Neuronal stem cell (in vitro differentiated cells): ENCODE measurements around the gene PDE4B.

Source experiments
- DNase-seq: peaks from one replicate; pipeline ENCODE4 v3.0.0-alpha.2; 2013; ENCODE audit warnings: low spot score
- H2AFZ ChIP-seq: one replicate; pipeline ENCODE4 v1.6.1; 2013; ENCODE audit warnings: mild to moderate bottlenecking, low read length, inconsistent platforms
- H2AK5ac ChIP-seq: 2 replicates; pipeline ENCODE4 v1.6.1; 2013; ENCODE audit warnings: low read depth, mild to moderate bottlenecking, inconsistent platforms, low read length, moderate library complexity, mixed read lengths
- H2BK120ac ChIP-seq: 2 replicates; pipeline ENCODE4 v1.6.1; 2013; ENCODE audit warnings: low read depth, mild to moderate bottlenecking, inconsistent platforms, low read length, moderate library complexity, mixed read lengths
- H2BK12ac ChIP-seq: one replicate; pipeline ENCODE4 v1.6.1; 2013; ENCODE audit warnings: low read length, inconsistent platforms
- H2BK15ac ChIP-seq: 2 replicates; pipeline ENCODE4 v1.6.1; 2013; ENCODE audit warnings: mild to moderate bottlenecking, low read length, inconsistent platforms, mixed read lengths
- H2BK5ac ChIP-seq: one replicate; pipeline ENCODE4 v1.6.1; 2013; ENCODE audit warnings: inconsistent platforms, mild to moderate bottlenecking, low read length, moderate library complexity
- H3K14ac ChIP-seq: one replicate; pipeline ENCODE4 v1.6.1; 2013; ENCODE audit warnings: low read length, inconsistent platforms
- H3K18ac ChIP-seq: 2 replicates; pipeline ENCODE4 v1.6.1; 2013; ENCODE audit warnings: low read length, inconsistent platforms
- H3K23ac ChIP-seq: 2 replicates; pipeline ENCODE4 v1.6.1; 2013; ENCODE audit warnings: low read depth, mild to moderate bottlenecking, mixed read lengths, low read length, inconsistent platforms; ENCODE audit not compliant: poor library complexity
- H3K27ac ChIP-seq: replicated peaks from 3 replicates; pipeline ENCODE4 v1.5.1; 2013; ENCODE audit warnings: low read length, inconsistent platforms
- H3K27me3 ChIP-seq, 3 experiments: 2 replicates each; pipeline ENCODE4 v1.6.1; 2013; ENCODE audit warnings: low read length in 3 of 3, mild to moderate bottlenecking in 2 of 3, inconsistent platforms in 1 of 3, low read depth in 1 of 3, mixed read lengths in 1 of 3, moderate library complexity in 1 of 3; ENCODE audit not compliant: control insufficient read depth in 3 of 3, insufficient read depth in 3 of 3
- H3K36me3 ChIP-seq, 2 donors: replicated peaks in 1 of 2; 2 replicates each; pipeline ENCODE4 v1.6.1; 2013; ENCODE audit warnings: low read length in 2 of 2; ENCODE audit not compliant: control insufficient read depth in 2 of 2, insufficient read depth in 2 of 2
- H3K4ac ChIP-seq: 2 replicates; pipeline ENCODE4 v1.6.1; 2013; ENCODE audit warnings: inconsistent platforms, mild to moderate bottlenecking, low read length, moderate library complexity
- H3K4me1 ChIP-seq, 2 donors: 1 replicate in 1 of 2; 2 replicates in 1 of 2; pipeline ENCODE4 v1.6.1; 2013; ENCODE audit warnings: low read length in 2 of 2, low read depth in 1 of 2; ENCODE audit not compliant: control insufficient read depth in 2 of 2, insufficient read depth in 1 of 2
- H3K4me2 ChIP-seq: one replicate; pipeline ENCODE4 v1.6.1; 2013; ENCODE audit warnings: mild to moderate bottlenecking, low read length, inconsistent platforms; ENCODE audit not compliant: insufficient read depth, poor library complexity, severe bottlenecking
- H3K4me3 ChIP-seq, 2 donors: 2 replicates each; pipeline ENCODE4 v1.5.1; 2013; ENCODE audit warnings: low read length in 2 of 2, mild to moderate bottlenecking in 2 of 2, inconsistent platforms in 1 of 2, moderate library complexity in 1 of 2
- H3K79me1 ChIP-seq: one replicate; pipeline ENCODE4 v1.6.1; 2013; ENCODE audit warnings: low read depth, mild to moderate bottlenecking, inconsistent platforms, low read length, moderate library complexity
- H3K9ac ChIP-seq: one replicate; pipeline ENCODE4 v1.6.1; 2013; ENCODE audit warnings: mild to moderate bottlenecking, low read depth, low read length, inconsistent platforms; ENCODE audit not compliant: poor library complexity
- H3K9me3 ChIP-seq, 2 donors: replicated peaks in 1 of 2; 2 replicates each; pipeline versions ENCODE3 to v1.6.1; 2013; ENCODE audit warnings: low read length in 2 of 2, mild to moderate bottlenecking in 2 of 2, inconsistent platforms in 1 of 2, low read depth in 1 of 2, mixed read lengths in 1 of 2, moderate library complexity in 1 of 2; ENCODE audit not compliant: control insufficient read depth in 2 of 2, insufficient read depth in 1 of 2
- H4K8ac ChIP-seq: one replicate; pipeline ENCODE4 v1.6.1; 2013; ENCODE audit warnings: low read depth, mild to moderate bottlenecking, inconsistent platforms, low read length, moderate library complexity
- H4K91ac ChIP-seq: one replicate; pipeline ENCODE4 v1.6.1; 2013; ENCODE audit warnings: low read length, low read depth, mild to moderate bottlenecking, inconsistent platforms; ENCODE audit not compliant: poor library complexity
- WGBS, 2 donors: extraction: QIAGEN DNeasy Blood & Tissue Kit; methylation state at CpG; one replicate each; pipeline ENCODE4 v1.1.7; 2013; ENCODE audit warnings: missing lambda C conversion rate in 2 of 2, mixed read lengths in 1 of 2; ENCODE audit not compliant: insufficient read length in 2 of 2, insufficient replicate concordance in 1 of 2; ENCODE audit errors: extremely low coverage in 2 of 2; 5-methylcytosine and 5-hydroxymethylcytosine counted together

PDE4B gene

DNA sequence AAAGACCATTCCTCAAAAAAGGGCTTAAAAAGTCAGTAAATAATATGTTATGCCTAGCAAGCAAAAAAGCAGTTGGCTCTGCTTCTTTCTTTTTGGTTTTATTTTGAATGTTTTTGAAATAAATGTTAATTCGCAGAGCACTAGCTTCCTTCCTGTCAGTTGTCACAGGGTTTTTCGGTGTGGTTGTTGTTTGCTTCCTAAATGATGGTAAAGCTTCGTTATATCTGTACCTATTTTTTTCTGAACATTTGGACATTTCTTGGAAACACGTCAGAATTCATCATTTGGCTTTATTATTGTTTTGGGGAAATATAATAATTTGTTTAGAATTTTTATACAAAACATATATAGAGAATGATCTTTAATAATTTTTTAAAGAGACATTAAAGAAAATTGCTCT is 389.3 kb downstream of the PDE4B start:
- no peak overlapping the region for H2BK120ac ChIP-seq
- no peak overlapping the region for H3K23ac ChIP-seq
- H4K8ac ChIP-seq = no peak overlapping the region
- no peak overlapping the region for H3K4me3 ChIP-seq
- H3K14ac ChIP-seq = no peak overlapping the region
- no peak overlapping the region for H2AK5ac ChIP-seq
- H4K91ac ChIP-seq = no peak overlapping the region
- no peak overlapping the region for H2BK5ac ChIP-seq
- no peak overlapping the region for H3K4me2 ChIP-seq
- DNase-seq = no peak
- H3K18ac ChIP-seq = no peak overlapping the region
- no peak overlapping the region for H2AFZ ChIP-seq
- no peaks in the 10 kb centered on the region for H3K36me3 ChIP-seq
- no peak overlapping the region for H3K4ac ChIP-seq
- H3K27ac ChIP-seq = no peak overlapping the region
- H2BK15ac ChIP-seq = no peak overlapping the region
- H3K27me3 ChIP-seq = no peaks in the 10 kb centered on the region
- no peaks in the 10 kb centered on the region for H3K9me3 ChIP-seq
- H3K79me1 ChIP-seq = no peaks in the 10 kb centered on the region
- WGBS, 2 donors = no CpG with 5 or more reads among the region's 4 CpGs
- peaks cover 2 to 18% of the 10 kb centered on the region in 2 donors for H3K4me1 ChIP-seq
- no peak overlapping the region for H3K9ac ChIP-seq
- H2BK12ac ChIP-seq = no peak overlapping the region

DNA sequence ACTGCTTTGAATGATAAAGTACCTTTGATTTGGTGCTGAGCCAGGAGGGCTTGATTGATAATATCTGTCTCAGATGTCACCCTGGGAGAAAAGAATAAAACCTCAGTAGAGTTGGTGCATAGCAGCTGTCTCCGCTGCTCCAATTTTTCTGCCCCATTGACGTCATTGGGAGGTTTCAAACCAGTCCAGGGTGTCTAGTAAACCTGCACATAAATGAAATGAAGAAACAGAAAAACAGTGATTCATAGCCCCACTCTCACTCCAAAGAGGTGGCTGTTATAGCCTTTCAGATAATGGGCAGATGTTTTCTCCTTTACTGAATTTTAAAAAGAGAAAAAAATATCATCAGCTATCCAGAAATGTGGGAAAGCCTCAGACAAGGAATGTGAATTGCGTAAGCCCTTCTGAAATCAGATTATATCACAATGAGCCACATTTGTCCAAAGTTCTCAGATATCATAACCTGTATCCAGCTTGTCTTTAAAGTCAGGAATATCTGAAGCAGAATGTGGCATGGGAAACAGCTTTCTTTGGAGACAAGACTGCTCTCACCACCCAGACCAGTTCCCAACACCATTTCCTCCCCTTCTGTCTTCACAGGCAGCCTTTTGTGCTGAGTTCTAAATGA is 390.0 kb downstream of the PDE4B start:
- Histone ChIP-seq H3K4ac (no peak overlapping the region), H3K27ac (no peak overlapping the region), H3K9ac (no peak overlapping the region), H2AK5ac (no peak overlapping the region), H2AFZ (peak overlapping the region; percentile 1), H3K36me3 (no peaks in the 10 kb centered on the region), H4K91ac (no peak overlapping the region), H3K27me3 (no peaks in the 10 kb centered on the region), H4K8ac (no peak overlapping the region), H2BK120ac (no peak overlapping the region), H3K14ac (no peak overlapping the region), H2BK15ac (no peak overlapping the region), H3K4me3 (no peak overlapping the region), H3K18ac (no peak overlapping the region), H3K9me3 (no peaks in the 10 kb centered on the region), H3K4me1 (peaks cover 2 to 13% of the 10 kb centered on the region in 2 donors), H2BK12ac (no peak overlapping the region), H3K79me1 (no peaks in the 10 kb centered on the region), H3K23ac (no peak overlapping the region), H2BK5ac (no peak overlapping the region), H3K4me2 (no peak overlapping the region)
- WGBS, 2 donors = no CpG with 5 or more reads among the region's 3 CpGs
- no peak for DNase-seq

DNA sequence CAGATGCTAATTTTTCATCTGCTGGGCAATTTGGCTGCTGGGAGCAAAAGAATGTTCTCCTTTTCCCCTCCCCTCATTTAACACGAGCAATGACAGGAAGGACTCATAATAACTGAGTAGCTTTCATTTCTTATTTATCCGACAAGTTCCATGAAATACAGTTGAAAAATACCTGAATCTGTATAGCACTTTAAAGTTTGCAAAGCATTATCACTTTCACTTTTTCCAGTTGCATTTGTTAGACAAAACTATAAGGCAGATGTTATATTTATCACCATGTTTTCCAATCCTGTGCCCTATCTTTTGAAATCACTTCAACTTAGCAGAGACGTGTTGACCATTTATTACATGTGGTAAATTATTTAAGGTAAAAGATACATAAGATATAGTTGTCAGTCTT is 390.7 kb downstream of the PDE4B start:
- no peak for DNase-seq
- no peak overlapping the region for H2BK120ac ChIP-seq
- H3K4me3 ChIP-seq = no peak overlapping the region
- H3K27me3 ChIP-seq = no peaks in the 10 kb centered on the region
- H3K27ac ChIP-seq = no peak overlapping the region
- no peak overlapping the region for H2BK5ac ChIP-seq
- H3K4ac ChIP-seq = no peak overlapping the region
- no peak overlapping the region for H2AFZ ChIP-seq
- no peaks in the 10 kb centered on the region for H3K79me1 ChIP-seq
- no peak overlapping the region for H3K18ac ChIP-seq
- no CpG with 5 or more reads among the region's 3 CpGs for WGBS, 2 donors
- no peak overlapping the region for H3K9ac ChIP-seq
- no peak overlapping the region for H2BK12ac ChIP-seq
- no peak overlapping the region for H4K8ac ChIP-seq
- no peak overlapping the region for H3K4me2 ChIP-seq
- no peak overlapping the region for H2AK5ac ChIP-seq
- H3K36me3 ChIP-seq = no peaks in the 10 kb centered on the region
- no peak overlapping the region for H4K91ac ChIP-seq
- no peaks in the 10 kb centered on the region for H3K9me3 ChIP-seq
- no peak overlapping the region for H3K14ac ChIP-seq
- H3K23ac ChIP-seq = no peak overlapping the region
- H2BK15ac ChIP-seq = no peak overlapping the region
- peaks cover 2 to 13% of the 10 kb centered on the region in 2 donors for H3K4me1 ChIP-seq

DNA sequence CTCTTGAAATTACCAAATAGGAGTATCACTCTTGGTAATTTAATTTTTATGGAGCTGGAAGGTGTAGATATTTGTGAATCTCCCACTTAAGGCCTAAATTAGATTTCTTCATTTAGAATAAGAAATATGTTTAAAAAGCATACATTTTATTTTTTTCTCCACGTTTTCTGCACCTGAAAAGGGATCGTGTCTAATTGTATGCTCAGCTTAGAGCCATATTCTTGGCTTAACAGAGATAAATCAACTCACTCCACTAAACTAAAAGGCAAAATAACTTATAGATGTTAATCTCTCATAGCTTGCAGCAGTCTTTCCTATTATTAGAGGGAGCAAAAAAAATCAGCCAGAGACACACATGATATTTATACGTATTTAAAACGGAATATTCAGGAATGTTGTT is 404.4 kb downstream of the PDE4B start:
- H3K36me3 ChIP-seq = no peaks in the 10 kb centered on the region
- no peak for DNase-seq
- no peaks in the 10 kb centered on the region for H3K9me3 ChIP-seq
- H3K4me2 ChIP-seq = no peak overlapping the region
- H2AFZ ChIP-seq = no peak overlapping the region
- H2BK5ac ChIP-seq = no peak overlapping the region
- H3K4ac ChIP-seq = no peak overlapping the region
- H2BK15ac ChIP-seq = no peak overlapping the region
- H2AK5ac ChIP-seq = no peak overlapping the region
- no peak overlapping the region for H3K27ac ChIP-seq
- H3K23ac ChIP-seq = no peak overlapping the region
- H3K4me3 ChIP-seq = no peak overlapping the region
- no peaks in the 10 kb centered on the region for H3K79me1 ChIP-seq
- no peak overlapping the region for H3K18ac ChIP-seq
- no peaks in the 10 kb centered on the region for H3K27me3 ChIP-seq
- H4K91ac ChIP-seq = no peak overlapping the region
- no peak overlapping the region for H2BK12ac ChIP-seq
- WGBS, 2 donors = no CpG with 5 or more reads among the region's 4 CpGs
- H3K4me1 ChIP-seq = no peaks in the 10 kb centered on the region
- H3K9ac ChIP-seq = no peak overlapping the region
- no peak overlapping the region for H4K8ac ChIP-seq
- no peak overlapping the region for H3K14ac ChIP-seq
- H2BK120ac ChIP-seq = no peak overlapping the region
